Endothelial cell of umbilical vein (primary cell): Measurements from ENCODE around the gene APRT. TPM values are rescaled to one million over a fixed set of nuclear protein-coding genes. Genes with fewer than 3 reads are reported as not detected.

Source experiments
- BruUV-seq: library from RNA; stranded (reverse); fragments of 400-500 nt; replicated peaks from 2 replicates; lab custom pipeline; 2021; lab: Mats Ljungman, UMichigan
- CTCF ChIA-PET: fragments of 300-600, 350-600 bp; sonication (Branson Sonifier 250); formaldehyde crosslinking; loops from one replicate; lab custom pipeline; 2021; ENCODE audit warnings: antibody characterized with exemption, inconsistent platforms; lab: Charles Lee
- POLR2A ChIA-PET: fragments of 300-600, 350-600 bp; sonication (Branson Sonifier 250); formaldehyde crosslinking; loops from one replicate; lab custom pipeline; 2021; ENCODE audit warnings: antibody characterized with exemption, inconsistent platforms; lab: Charles Lee
- DNase-seq: peaks from one replicate; pipeline ENCODE4 v3.0.0-alpha.2; 2011; ENCODE audit warnings: low read depth, low spot score
- FAIRE-seq: peaks from 2 replicates; lab custom pipeline; 2011; peaks lifted over from hg19 to GRCh38; lab: Jason Lieb, UNC
- H2AFZ ChIP-seq: 2 replicates; pipeline ENCODE4 v1.6.0; 2012; ENCODE audit warnings: low read depth, low read length, control low read depth, inconsistent platforms
- H3K27ac ChIP-seq: 2 replicates; pipeline ENCODE4 v1.5.1; 2011; ENCODE audit warnings: low read depth, mild to moderate bottlenecking, control low read depth, low read length, moderate library complexity; ENCODE audit not compliant: insufficient read depth
- H3K27me3 ChIP-seq, 2 experiments: 2 replicates each; pipeline versions ENCODE4 v1.6.0 to v1.6.1; 2011; ENCODE audit warnings: low read length in 2 of 2, mixed read lengths in 1 of 2; ENCODE audit not compliant: control insufficient read depth in 2 of 2, insufficient read depth in 2 of 2
- H3K36me3 ChIP-seq, 2 experiments: 2 replicates in 1 of 2; 3 replicates in 1 of 2; pipeline ENCODE4 v1.5.1; 2011; ENCODE audit warnings: low read length in 2 of 2, mild to moderate bottlenecking in 1 of 2, moderate library complexity in 1 of 2; ENCODE audit not compliant: control insufficient read depth in 2 of 2, insufficient read depth in 2 of 2; ENCODE audit errors: extremely low read depth in 1 of 2
- H3K4me1 ChIP-seq: 3 replicates; pipeline ENCODE4 v1.5.1; 2011; ENCODE audit warnings: mild to moderate bottlenecking, low read length; ENCODE audit not compliant: control insufficient read depth, insufficient read depth; ENCODE audit errors: extremely low read depth
- H3K4me2 ChIP-seq: 2 replicates; pipeline ENCODE4 v1.6.1; 2011; ENCODE audit warnings: low read length, control low read depth, mixed read lengths; ENCODE audit not compliant: insufficient read depth
- H3K4me3 ChIP-seq, 3 experiments: fragments of 200-600 bp in 1 of 3; sonication (generic), shearing (Covaris generic) in 1 of 3; replicated peaks in 1 of 3; 2 replicates each; pipeline ENCODE4 v1.5.1; 2011 to 2016; ENCODE audit warnings: control low read depth in 3 of 3, low read length in 3 of 3, mild to moderate bottlenecking in 2 of 3, inconsistent platforms in 1 of 3, low read depth in 1 of 3, moderate library complexity in 1 of 3; ENCODE audit not compliant: insufficient read depth in 1 of 3
- H3K79me2 ChIP-seq: 2 replicates; pipeline ENCODE4 v1.6.0; 2012; ENCODE audit warnings: low read length, inconsistent platforms; ENCODE audit not compliant: control insufficient read depth, insufficient read depth
- H3K9ac ChIP-seq: replicated peaks from 2 replicates; pipeline ENCODE3; 2011; ENCODE audit warnings: low read length, control low read depth; ENCODE audit not compliant: insufficient read depth; ENCODE audit errors: extremely low read depth
- H3K9me1 ChIP-seq: replicated peaks from 3 replicates; pipeline ENCODE4 v1.6.0; 2011; ENCODE audit warnings: mild to moderate bottlenecking, low read length; ENCODE audit not compliant: control insufficient read depth, insufficient read depth; ENCODE audit errors: extremely low read depth
- H3K9me3 ChIP-seq: replicated peaks from 2 replicates; pipeline ENCODE4 v1.5.1; 2012; ENCODE audit warnings: low read length, inconsistent platforms; ENCODE audit not compliant: control insufficient read depth, insufficient read depth
- H4K20me1 ChIP-seq: replicated peaks from 2 replicates; pipeline ENCODE3; 2011; ENCODE audit warnings: mild to moderate bottlenecking, low read length; ENCODE audit not compliant: control insufficient read depth, insufficient read depth; ENCODE audit errors: extremely low read depth
- CTCF ChIP-seq, 2 donors: IDR thresholded peaks; 1 replicate in 1 of 2; 2 replicates in 1 of 2; pipeline ENCODE4 v1.5.1; 2011; ENCODE audit warnings: low read length in 2 of 2, mild to moderate bottlenecking in 2 of 2, moderate library complexity in 2 of 2, control low read depth in 1 of 2, inconsistent platforms in 1 of 2, low read depth in 1 of 2; ENCODE audit not compliant: insufficient read depth in 1 of 2; ENCODE audit errors: extremely low read depth in 1 of 2
- EZH2 ChIP-seq: IDR thresholded peaks from 2 replicates; pipeline ENCODE4 v1.6.1; 2012; ENCODE audit warnings: borderline replicate concordance, low read depth, mild to moderate bottlenecking, moderate library complexity, low read length, inconsistent platforms; ENCODE audit not compliant: severe bottlenecking
- FOS ChIP-seq: IDR thresholded peaks from 2 replicates; pipeline ENCODE4 v1.6.1; 2011; ENCODE audit warnings: mild to moderate bottlenecking, low read length, moderate library complexity, borderline replicate concordance; ENCODE audit not compliant: insufficient read depth
- GATA2 ChIP-seq: IDR thresholded peaks from 2 replicates; pipeline ENCODE4 v1.7.0; 2011; ENCODE audit warnings: low read depth, mild to moderate bottlenecking, moderate library complexity, mixed read lengths, low read length; ENCODE audit not compliant: insufficient read length, insufficient read depth
- JUN ChIP-seq: IDR thresholded peaks from 2 replicates; pipeline ENCODE4 v1.6.1; 2011; ENCODE audit warnings: borderline replicate concordance, low read depth; ENCODE audit not compliant: insufficient read length, insufficient read depth
- MYC ChIP-seq: IDR thresholded peaks from one replicate; pipeline ENCODE4 v1.6.1; 2011; ENCODE audit warnings: mild to moderate bottlenecking, low read depth, low read length
- POLR2A ChIP-seq: IDR thresholded peaks from 2 replicates; pipeline ENCODE4 v1.6.1; 2012; ENCODE audit warnings: low read depth, mild to moderate bottlenecking, control low read depth, low read length
- POLR2AphosphoS5 ChIP-seq: IDR thresholded peaks from 2 replicates; pipeline ENCODE4 v1.6.1; 2012; ENCODE audit warnings: low read depth, mild to moderate bottlenecking, control low read depth, low read length, moderate library complexity; ENCODE audit not compliant: insufficient read depth
- dilution Hi-C: fragments of 300-500 bp; cut with MboI; formaldehyde crosslinking; loops from one replicate; pipeline ENCODE4 v1.15.0; 2019; ENCODE audit warnings: low sequenced_read_pairs; ENCODE audit not compliant: extremely low pct_ligation_motif_present
- intact Hi-C: fragments of 100-400 bp; cut with micrococcal nuclease; formaldehyde crosslinking; loops from one replicate; pipeline ENCODE4 v1.10.0; 2022
- polyA plus RNA-seq, 4 experiments: library from polyadenylated mRNA; depleted of rRNA in 3 of 4; stranded (reverse) in 3 of 4; unstranded in 1 of 4; fragments of >200 nt; gene quantifications; 2 replicates each; pipeline versions ENCODE4 v1.2.1 to v1.2.3, GENCODE V29; 2011 to 2012; ENCODE audit warnings: missing spikeins in 1 of 4
- total RNA-seq: library from RNA; stranded (reverse); gene quantifications from 2 replicates; pipeline ENCODE4 v1.2.3, GENCODE V29; 2021
- TF ChIP-seq, protein P1 (sequence below): IDR thresholded peaks from 2 replicates; pipeline ENCODE4 v1.6.1; 2011; ENCODE audit not compliant: insufficient read depth, insufficient read length

Gene APRT
- total and polyA plus RNA-seq, 2 donors (not counting 3 experiments of a cell fraction or from before 2014, with no cell fraction given) = 143 to 152 TPM

- BruUV-seq = no TSS peak
- ChIA-PET POLR2A (no interaction called here), CTCF (interaction anchor here (1.3 to 3.6 kb wide), 4 partner anchors 9 to 24 kb away, joined by 3 to 15 read pairs (median 8); partner anchors contain the start of gene PIEZO1)
- H4K20me1 ChIP-seq = no peaks in the 10 kb centered on the region
- FAIRE-seq (no peak), DNase-seq (no peak)
- no peaks in the 10 kb centered on the region for H3K27me3 ChIP-seq
- peaks cover 0 to 15% of the 10 kb centered on the region in 2 experiments for H3K36me3 ChIP-seq
- no peak overlapping the region for H3K4me2 ChIP-seq
- intact Hi-C loops = no loop called here
- H3K9me3 ChIP-seq = no peaks in the 10 kb centered on the region
- H3K27ac ChIP-seq = no peak overlapping the region
- H3K79me2 ChIP-seq = peaks cover 89% of the 10 kb centered on the region
- TF ChIP-seq POLR2AphosphoS5 (no peak), FOS (no peak), GATA2 (no peak), CTCF (IDR thresholded peaks at IDR 0.05; ENCODE audit: extremely low read depth in 1 of 2, insufficient read depth in 1 of 2, low read depth in 1 of 2, low read length in 2 of 2) (no peak), JUN (no peak), EZH2 (no peak), POLR2A (no peak), MYC (no peak)
- TF ChIP-seq, protein P1, sequence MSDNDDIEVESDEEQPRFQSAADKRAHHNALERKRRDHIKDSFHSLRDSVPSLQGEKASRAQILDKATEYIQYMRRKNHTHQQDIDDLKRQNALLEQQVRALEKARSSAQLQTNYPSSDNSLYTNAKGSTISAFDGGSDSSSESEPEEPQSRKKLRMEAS = no peak
- no peak overlapping the region for H2AFZ ChIP-seq
- dilution Hi-C loops = no loop called here
- no peaks in the 10 kb centered on the region for H3K9me1 ChIP-seq
- peaks cover 7% of the 10 kb centered on the region for H3K4me1 ChIP-seq
- no peak overlapping the region for H3K9ac ChIP-seq
- no peak overlapping the region for H3K4me3 ChIP-seq
Observed at GRCh38 chr16:88760424-88761142, 51.1 kb downstream of the APRT start.
